Measurements from ENCODE around the gene TTLL12. TPM values are rescaled to one million over a fixed set of nuclear protein-coding genes. Genes with fewer than 3 reads are reported as not detected.

Gene TTLL12
- 10 to 100 TPM; 31.5 to 39.0 (median 34.4) TPM for total RNA-seq

DNA sequence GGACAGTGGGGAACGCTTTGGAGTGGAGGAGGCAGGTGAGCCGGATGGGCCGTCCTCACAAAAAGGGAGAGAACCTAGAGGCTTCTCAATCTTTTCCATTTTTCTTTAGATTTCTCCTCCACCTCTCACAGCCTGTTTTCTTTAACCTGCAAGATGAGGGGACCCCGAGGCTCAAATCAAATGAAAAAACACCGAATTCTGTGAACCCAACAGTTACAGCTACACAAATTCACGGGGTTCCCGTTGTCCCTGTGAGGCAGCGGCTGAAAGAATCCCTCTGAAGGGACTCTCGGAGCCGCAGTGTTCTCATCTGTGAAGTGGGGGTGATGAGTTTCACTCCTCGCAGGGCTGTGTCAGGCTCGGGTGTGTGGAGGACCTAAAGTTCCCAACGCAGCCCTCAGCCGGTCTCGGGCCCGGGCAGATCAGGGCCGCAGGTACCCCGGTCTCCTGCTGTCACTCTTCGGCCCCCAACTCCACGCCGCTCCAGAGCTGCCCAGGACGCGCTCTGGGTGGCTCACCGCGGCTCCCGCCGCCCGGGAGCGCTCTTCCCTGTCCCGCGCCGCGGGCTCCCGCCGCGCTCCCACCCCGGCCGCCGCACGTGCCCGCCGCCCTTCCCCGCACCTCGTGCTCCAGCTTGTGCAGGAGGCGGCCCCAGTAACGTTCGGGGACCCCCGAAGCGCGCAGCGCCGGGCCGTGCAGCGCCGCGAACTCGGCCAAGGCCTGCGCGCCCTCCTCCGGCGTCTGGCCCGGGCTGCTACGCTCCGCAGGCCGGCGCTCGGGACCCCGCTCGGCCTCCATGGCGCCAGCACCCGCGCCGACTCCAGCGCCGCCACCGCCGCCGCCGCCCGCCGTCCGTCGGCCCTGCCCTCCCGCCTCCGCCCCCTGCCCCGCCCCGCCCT is at the start of gene TTLL12:
TSS of gene TTLL12 (minus strand) at position 863 of the 899 bp plus-strand sequence. CDS start at position 798, 65 bp downstream.
- ATAC-seq (ENCODE audit: low FRiP score): peak; percentile 49
- DNase-seq (ENCODE audit: low spot score): no peak
- TF ChIP-seq, protein P1, sequence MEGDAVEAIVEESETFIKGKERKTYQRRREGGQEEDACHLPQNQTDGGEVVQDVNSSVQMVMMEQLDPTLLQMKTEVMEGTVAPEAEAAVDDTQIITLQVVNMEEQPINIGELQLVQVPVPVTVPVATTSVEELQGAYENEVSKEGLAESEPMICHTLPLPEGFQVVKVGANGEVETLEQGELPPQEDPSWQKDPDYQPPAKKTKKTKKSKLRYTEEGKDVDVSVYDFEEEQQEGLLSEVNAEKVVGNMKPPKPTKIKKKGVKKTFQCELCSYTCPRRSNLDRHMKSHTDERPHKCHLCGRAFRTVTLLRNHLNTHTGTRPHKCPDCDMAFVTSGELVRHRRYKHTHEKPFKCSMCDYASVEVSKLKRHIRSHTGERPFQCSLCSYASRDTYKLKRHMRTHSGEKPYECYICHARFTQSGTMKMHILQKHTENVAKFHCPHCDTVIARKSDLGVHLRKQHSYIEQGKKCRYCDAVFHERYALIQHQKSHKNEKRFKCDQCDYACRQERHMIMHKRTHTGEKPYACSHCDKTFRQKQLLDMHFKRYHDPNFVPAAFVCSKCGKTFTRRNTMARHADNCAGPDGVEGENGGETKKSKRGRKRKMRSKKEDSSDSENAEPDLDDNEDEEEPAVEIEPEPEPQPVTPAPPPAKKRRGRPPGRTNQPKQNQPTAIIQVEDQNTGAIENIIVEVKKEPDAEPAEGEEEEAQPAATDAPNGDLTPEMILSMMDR (IDR thresholded peaks at IDR 0.05): no peak

GRCh38 chr22:43235445-43236409 is 48.8 kb upstream of the TTLL12 start:
- TF ChIP-seq, protein P1 (IDR thresholded peaks at IDR 0.05): no peak
- ATAC-seq (ENCODE audit: low FRiP score): no peak
- no peak for DNase-seq (ENCODE audit: low spot score)

DNA sequence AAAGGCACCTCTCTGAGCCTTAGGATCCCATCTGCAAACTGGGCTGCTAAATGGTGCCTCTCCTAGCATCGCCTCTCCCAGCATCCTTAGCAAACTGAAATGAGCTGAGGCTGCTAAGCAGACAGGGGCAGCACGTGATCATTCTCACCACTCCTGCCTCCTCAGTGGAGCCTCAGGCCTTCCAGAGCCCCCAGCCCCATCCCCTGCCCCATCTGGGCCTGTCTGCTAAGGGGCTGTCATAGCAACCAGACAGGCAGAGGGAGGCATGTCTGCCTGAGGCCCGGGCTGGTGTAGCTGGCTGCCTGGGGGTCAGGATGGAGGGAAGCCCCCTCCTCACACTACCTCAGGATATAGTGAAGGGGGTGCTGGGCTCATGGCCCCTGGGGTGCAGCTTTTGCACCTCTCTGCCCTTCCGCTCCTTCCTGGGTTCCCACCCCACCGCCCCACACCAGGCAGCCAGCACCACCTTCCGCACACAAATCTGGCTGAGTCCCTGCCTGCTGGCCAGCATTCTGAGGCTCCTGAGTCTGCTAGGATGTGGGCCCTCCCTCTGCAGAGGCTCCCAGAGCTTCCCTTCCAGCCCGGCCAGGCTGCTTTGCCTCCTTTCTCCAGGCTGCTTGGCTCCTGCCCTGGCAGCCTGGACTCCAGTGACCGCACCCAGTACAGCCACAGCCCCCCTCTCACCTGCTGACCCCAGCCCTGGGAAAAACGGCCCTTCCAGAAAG is 47.5 kb upstream of the TTLL12 start:
- TF ChIP-seq, protein P1 (IDR thresholded peaks at IDR 0.05): no peak
- DNase-seq (ENCODE audit: low spot score) (no peak), ATAC-seq (ENCODE audit: low FRiP score) (no peak)

DNA sequence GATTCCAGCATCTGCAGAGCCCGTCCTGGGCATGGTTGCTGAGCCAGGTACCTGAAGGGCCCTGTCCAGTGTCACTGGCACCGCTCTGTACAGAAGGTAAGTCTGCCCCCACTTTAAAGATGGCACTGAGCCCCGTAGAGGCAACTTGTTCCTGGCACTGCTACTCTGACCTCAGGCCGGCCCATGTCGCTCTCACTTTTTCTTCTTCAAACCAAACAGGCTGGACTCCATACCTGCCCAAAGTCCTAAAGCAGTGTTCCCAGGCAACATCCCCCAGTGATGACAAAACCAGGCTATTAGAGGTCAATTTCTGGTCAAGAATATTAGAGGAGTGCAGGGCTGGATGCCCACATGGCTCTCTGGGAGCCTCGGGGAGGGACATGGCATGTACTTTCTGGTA is 46.6 kb upstream of the TTLL12 start:
- no peak for ATAC-seq (ENCODE audit: low FRiP score)
- TF ChIP-seq, protein P1 (IDR thresholded peaks at IDR 0.05): no peak
- no peak for DNase-seq (ENCODE audit: low spot score)

DNA sequence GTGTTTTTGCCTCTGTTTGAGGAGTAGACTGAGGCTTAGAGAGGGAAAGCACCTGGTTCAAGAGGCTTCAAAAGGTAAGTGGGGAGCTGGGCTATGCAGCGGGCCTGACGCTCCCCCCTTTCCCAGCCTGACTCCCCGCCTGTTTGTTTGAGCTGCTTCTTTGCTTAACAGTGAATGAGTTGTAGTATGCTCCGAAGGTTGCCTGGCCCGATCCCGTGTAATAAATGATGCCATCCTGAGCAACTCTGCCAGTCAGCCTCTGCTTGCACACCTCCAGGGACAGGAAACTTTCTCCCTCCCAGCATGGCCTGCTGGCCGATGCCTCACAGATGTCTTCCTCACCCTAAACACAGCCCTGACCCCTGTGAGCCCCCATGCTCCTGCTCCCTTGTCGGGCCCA is 45.5 kb upstream of the TTLL12 start:
- DNase-seq (ENCODE audit: low spot score): no peak
- TF ChIP-seq, protein P1 (IDR thresholded peaks at IDR 0.05): no peak
- ATAC-seq (ENCODE audit: low FRiP score): no peak

DNA sequence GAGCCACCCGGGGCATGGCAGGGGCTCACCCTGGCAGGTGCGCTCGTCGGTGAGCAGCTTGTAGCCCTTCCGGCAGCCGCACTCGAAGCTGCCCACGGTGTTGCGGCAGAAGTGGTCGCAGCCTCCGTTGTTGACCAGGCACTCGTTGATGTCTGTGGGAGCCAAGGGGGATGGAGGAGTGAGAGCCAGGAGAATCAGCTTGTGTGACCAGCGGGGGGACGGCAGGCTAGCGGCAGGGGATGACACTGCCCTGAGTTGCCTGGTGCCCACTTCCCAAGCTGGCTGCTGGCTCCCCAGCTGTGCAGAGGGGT is 44.7 kb upstream of the TTLL12 start:
- no peak for ATAC-seq (ENCODE audit: low FRiP score)
- TF ChIP-seq, protein P1 (IDR thresholded peaks at IDR 0.05): no peak
- DNase-seq (ENCODE audit: low spot score): no peak

Measured in omental fat pad (tissue), 4 donors.